Brain microvascular endothelial cell (primary cell): Measurements from ENCODE around the gene ABCC5.

Experiments
- DNase-seq: peaks from one replicate; pipeline ENCODE4 v3.0.0-alpha.2; 2020
- H3K27ac ChIP-seq: fragments of 250-450 bp; sonication (Bioruptor Pico); 2 replicates; pipeline ENCODE4 v1.5.1; 2020; ENCODE audit warnings: mild to moderate bottlenecking, moderate library complexity
- H3K27me3 ChIP-seq: fragments of 250-450 bp; sonication (Bioruptor Pico); replicated peaks from 2 replicates; pipeline ENCODE4 v1.5.1; 2020; ENCODE audit warnings: mild to moderate bottlenecking
- H3K36me3 ChIP-seq: fragments of 250-450 bp; sonication (Bioruptor Pico); replicated peaks from 2 replicates; pipeline ENCODE4 v1.5.1; 2020; ENCODE audit warnings: mild to moderate bottlenecking
- H3K4me3 ChIP-seq: 2 replicates; pipeline ENCODE4 v1.5.1; 2011; ENCODE audit warnings: low read depth, mild to moderate bottlenecking, control low read depth, low read length, moderate library complexity
- in situ Hi-C: cut with HindIII; loops from 2 replicates; pipeline ENCODE4 v1.10.0; 2017; ENCODE audit warnings: low sequenced_read_pairs, low pct_ligation_motif_present
- TF ChIP-seq, protein P1 (sequence below): IDR thresholded peaks from 2 replicates; pipeline ENCODE4 v1.5.1; 2011; ENCODE audit warnings: low read depth, mild to moderate bottlenecking, moderate library complexity, low read length, control low read depth, inconsistent platforms; ENCODE audit errors: missing control alignments

The ABCC5 gene

DNA sequence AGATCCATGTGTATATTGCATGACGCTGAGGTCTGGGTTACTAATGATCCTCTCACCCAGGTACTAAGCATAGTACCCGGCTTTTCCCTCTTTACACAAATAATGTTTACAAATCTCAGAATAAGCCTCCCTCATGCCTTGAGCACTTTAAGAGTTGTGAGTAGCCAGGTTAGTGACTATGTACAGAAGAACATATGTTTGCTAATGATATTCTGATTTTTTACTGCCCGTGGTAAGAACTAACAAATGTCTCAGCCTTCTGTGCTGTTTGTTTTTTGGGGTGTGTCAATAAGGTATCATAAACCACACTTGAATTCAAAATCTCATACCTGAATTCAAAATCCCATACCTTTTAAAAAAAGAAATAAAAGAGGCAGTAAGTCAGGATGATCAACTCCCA, 59.5 kb downstream of the ABCC5 start:
- Histone ChIP-seq H3K27ac (no peak overlapping the region), H3K4me3 (no peak overlapping the region), H3K36me3 (peaks cover 19% of the 10 kb centered on the region), H3K27me3 (no peaks in the 10 kb centered on the region)
- TF ChIP-seq, protein P1, sequence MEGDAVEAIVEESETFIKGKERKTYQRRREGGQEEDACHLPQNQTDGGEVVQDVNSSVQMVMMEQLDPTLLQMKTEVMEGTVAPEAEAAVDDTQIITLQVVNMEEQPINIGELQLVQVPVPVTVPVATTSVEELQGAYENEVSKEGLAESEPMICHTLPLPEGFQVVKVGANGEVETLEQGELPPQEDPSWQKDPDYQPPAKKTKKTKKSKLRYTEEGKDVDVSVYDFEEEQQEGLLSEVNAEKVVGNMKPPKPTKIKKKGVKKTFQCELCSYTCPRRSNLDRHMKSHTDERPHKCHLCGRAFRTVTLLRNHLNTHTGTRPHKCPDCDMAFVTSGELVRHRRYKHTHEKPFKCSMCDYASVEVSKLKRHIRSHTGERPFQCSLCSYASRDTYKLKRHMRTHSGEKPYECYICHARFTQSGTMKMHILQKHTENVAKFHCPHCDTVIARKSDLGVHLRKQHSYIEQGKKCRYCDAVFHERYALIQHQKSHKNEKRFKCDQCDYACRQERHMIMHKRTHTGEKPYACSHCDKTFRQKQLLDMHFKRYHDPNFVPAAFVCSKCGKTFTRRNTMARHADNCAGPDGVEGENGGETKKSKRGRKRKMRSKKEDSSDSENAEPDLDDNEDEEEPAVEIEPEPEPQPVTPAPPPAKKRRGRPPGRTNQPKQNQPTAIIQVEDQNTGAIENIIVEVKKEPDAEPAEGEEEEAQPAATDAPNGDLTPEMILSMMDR: no peak
- in situ Hi-C loops: no loop called here
- DNase-seq: no peak

DNA sequence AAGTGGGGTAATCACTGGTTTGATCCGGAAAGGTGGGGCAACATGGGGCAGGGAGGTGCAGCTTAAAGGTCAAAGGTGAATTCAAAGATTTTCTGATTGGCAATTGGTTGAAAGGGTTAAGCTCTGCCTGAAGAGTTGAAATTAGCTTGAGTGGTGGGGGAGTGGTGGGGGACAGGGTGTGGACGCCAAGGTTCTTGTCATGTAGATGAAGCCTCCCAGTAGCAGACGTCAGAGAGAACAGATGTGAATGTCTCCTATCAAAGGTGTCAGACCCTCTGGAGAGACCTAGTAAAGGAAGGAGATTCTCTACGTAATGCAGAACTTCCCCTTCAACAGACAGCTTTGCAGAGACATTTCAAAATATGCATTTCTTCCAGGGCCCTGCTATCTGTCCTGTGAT, 62.8 kb downstream of the ABCC5 start:
- TF ChIP-seq, protein P1: no peak
- no peak for DNase-seq
- Histone ChIP-seq H3K27me3 (no peaks in the 10 kb centered on the region), H3K4me3 (no peak overlapping the region), H3K36me3 (peaks cover 16% of the 10 kb centered on the region), H3K27ac (no peak overlapping the region)
- in situ Hi-C loops: no loop called here

DNA sequence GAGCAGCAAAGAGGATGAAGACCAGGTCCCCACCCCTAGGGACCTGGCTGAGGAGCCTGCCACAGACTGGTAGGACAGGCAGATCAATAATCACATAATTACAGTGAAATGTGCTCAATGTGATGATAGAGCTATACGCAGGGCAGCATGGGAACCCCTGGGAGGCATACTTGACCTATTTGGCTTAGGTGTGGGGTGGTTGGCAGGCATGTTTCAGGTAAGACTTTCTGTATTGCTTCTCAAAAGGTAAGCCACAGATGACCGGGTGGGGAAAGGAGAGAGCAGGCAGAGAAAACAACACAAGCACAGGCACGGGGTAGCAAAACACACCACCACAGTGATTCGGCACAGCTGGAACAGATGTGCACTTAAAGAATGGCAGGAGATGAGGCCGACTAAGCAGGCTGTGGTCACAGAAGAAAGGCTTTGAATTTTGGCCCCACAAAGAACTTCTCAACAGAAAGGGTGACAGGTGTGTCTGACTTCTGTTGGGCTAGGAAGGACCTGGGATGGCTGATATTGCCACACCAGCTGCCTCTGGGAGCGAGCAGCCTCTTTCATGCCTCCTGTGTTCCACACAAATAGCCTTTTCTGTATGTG, 64.1 kb downstream of the ABCC5 start:
- H3K27ac ChIP-seq: no peak overlapping the region
- no peak overlapping the region for H3K4me3 ChIP-seq
- no peaks in the 10 kb centered on the region for H3K27me3 ChIP-seq
- no peak for DNase-seq
- in situ Hi-C loops: no loop called here
- peaks cover 22% of the 10 kb centered on the region for H3K36me3 ChIP-seq
- TF ChIP-seq, protein P1: no peak

DNA sequence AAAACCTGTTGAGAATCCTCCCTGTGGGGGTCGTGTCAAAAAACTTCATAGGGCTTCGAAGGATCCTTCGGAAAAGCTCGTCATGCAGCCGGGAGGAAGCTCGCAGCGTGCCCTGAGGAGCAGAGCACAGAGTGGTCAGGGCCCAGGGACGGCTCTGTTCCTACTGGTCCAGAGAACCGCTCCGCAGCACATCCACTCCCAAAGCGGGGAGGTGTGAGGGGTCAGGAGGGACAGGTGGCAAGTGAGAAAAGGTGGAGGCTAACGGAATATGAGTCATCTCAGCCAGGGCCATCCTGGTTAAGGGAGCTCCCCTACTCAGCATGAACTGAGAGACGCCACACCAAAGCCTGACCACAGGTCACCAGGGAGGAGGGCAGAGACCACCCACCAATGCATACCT, 66.2 kb downstream of the ABCC5 start:
- Histone ChIP-seq H3K27me3 (no peaks in the 10 kb centered on the region), H3K27ac (no peak overlapping the region), H3K4me3 (no peak overlapping the region), H3K36me3 (peaks cover 28% of the 10 kb centered on the region)
- in situ Hi-C loops: no loop called here
- DNase-seq: no peak
- TF ChIP-seq, protein P1: no peak

DNA sequence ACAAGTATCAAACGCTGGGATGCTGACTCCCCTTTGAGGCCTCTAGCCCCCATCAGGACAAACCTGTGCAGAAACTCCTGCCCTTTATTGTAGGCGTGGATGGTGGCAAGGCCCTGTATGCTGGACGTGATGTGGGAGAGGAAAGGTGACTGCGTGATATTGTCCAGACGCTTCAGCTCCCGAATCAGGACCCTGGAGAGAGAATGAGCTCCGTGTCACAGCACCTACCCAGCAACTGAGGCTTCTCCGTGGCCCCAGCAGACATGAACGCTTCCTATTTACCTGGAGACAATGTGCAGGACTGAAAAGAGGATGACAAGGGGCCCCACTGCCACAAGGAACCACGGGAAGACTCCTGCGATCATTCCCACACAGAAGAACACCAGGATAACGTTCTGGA, 68.0 kb downstream of the ABCC5 start:
- peaks cover 34% of the 10 kb centered on the region for H3K36me3 ChIP-seq
- in situ Hi-C loops: no loop called here
- no peak overlapping the region for H3K27ac ChIP-seq
- no peak overlapping the region for H3K4me3 ChIP-seq
- no peaks in the 10 kb centered on the region for H3K27me3 ChIP-seq
- TF ChIP-seq, protein P1: no peak
- DNase-seq: no peak

DNA sequence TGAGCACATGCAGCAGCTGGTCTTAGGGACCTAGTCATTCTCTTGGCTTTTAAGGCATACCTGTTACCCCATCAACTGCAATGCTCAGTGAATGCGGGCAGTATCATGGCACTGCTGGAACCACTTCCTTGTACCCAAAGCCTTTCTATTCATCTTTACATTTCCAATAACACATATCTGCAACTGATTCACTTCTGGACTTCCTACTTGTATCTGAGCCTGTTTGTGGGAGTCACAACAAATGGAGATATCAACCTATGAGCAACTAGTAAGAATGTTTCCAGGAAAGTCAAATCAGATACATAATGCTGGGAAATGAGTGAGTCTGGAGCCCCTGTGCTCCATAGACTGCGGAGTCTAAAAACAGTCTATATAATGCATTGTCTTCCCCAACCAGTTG, 71.6 kb downstream of the ABCC5 start:
- DNase-seq: no peak
- Histone ChIP-seq H3K36me3 (peaks cover 40% of the 10 kb centered on the region), H3K4me3 (no peak overlapping the region), H3K27me3 (no peaks in the 10 kb centered on the region), H3K27ac (no peak overlapping the region)
- TF ChIP-seq, protein P1: no peak
- in situ Hi-C loops: no loop called here
